ENCODE results near the gene PUM1. TPM values are rescaled to one million over a fixed set of nuclear protein-coding genes. Genes with fewer than 3 reads are reported as not detected.

PUM1 gene
- total RNA-seq, 1 donor from 2014 or later = 143 TPM

DNA sequence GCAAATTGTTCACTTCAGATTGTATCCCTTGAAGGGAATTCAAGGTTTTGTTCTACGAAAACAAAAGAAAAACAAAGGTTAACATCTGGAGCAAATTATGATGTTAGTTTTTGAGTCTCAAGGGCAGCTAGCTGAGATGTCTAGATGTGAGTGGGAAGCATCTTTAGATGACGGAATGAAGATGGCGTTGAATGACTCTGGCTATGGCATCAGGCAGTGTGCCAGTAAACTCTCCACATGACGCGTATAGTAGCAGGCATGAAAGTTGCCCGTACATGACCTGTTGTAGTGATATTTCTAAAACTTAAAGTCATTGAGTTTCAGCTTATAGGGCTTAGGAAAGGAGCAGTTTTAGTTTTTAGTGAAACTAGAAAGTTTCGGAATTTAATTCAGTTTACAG, 144.7 kb downstream of the PUM1 start:
- Mint-ChIP-seq H3K4me1 (ENCODE audit: low read depth, unreplicated experiment) (peaks cover 15% of the 10 kb centered on the region), H3K9me3 (ENCODE audit: unreplicated experiment) (no peaks in the 10 kb centered on the region), H3K27ac (ENCODE audit: unreplicated experiment) (no peak overlapping the region), H3K36me3 (ENCODE audit: low read depth, unreplicated experiment) (no peaks in the 10 kb centered on the region), H3K4me3 (ENCODE audit: unreplicated experiment) (no peak overlapping the region), H3K27me3 (ENCODE audit: low read depth, unreplicated experiment) (no peaks in the 10 kb centered on the region)
- Histone ChIP-seq H3K36me3 (ENCODE audit: insufficient read depth, low read length) (no peaks in the 10 kb centered on the region), H3K27ac (ENCODE audit: low read depth, low read length) (no peak overlapping the region), H3K4me2 (ENCODE audit: low read length) (no peak overlapping the region), H3K27me3 (ENCODE audit: insufficient read depth, low read length) (no peaks in the 10 kb centered on the region), H3K9me3 (ENCODE audit: insufficient read depth, low read depth, low read length) (no peaks in the 10 kb centered on the region), H4K20me1 (ENCODE audit: insufficient read depth, low read length) (no peaks in the 10 kb centered on the region), H3K4me3 (ENCODE audit: insufficient read depth, low read depth, low read length) (no peak overlapping the region), H3K4me1 (ENCODE audit: insufficient read depth, low read length) (peaks cover 12% of the 10 kb centered on the region), H2AFZ (ENCODE audit: low read depth, low read length) (no peak overlapping the region), H3K9ac (ENCODE audit: low read length) (no peak overlapping the region), H3K79me2 (ENCODE audit: insufficient read depth, low read length) (no peaks in the 10 kb centered on the region)
- TF ChIP-seq EZH2 (IDR thresholded peaks at IDR 0.05; ENCODE audit: insufficient read depth, low read length) = no peak
- TF ChIP-seq, protein P1, sequence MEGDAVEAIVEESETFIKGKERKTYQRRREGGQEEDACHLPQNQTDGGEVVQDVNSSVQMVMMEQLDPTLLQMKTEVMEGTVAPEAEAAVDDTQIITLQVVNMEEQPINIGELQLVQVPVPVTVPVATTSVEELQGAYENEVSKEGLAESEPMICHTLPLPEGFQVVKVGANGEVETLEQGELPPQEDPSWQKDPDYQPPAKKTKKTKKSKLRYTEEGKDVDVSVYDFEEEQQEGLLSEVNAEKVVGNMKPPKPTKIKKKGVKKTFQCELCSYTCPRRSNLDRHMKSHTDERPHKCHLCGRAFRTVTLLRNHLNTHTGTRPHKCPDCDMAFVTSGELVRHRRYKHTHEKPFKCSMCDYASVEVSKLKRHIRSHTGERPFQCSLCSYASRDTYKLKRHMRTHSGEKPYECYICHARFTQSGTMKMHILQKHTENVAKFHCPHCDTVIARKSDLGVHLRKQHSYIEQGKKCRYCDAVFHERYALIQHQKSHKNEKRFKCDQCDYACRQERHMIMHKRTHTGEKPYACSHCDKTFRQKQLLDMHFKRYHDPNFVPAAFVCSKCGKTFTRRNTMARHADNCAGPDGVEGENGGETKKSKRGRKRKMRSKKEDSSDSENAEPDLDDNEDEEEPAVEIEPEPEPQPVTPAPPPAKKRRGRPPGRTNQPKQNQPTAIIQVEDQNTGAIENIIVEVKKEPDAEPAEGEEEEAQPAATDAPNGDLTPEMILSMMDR (IDR thresholded peaks at IDR 0.05; ENCODE audit: insufficient read depth, low read depth, low read length) = no peak
- no peak for FAIRE-seq
- DNase-seq (ENCODE audit: low read depth) = peak; percentile 34

DNA sequence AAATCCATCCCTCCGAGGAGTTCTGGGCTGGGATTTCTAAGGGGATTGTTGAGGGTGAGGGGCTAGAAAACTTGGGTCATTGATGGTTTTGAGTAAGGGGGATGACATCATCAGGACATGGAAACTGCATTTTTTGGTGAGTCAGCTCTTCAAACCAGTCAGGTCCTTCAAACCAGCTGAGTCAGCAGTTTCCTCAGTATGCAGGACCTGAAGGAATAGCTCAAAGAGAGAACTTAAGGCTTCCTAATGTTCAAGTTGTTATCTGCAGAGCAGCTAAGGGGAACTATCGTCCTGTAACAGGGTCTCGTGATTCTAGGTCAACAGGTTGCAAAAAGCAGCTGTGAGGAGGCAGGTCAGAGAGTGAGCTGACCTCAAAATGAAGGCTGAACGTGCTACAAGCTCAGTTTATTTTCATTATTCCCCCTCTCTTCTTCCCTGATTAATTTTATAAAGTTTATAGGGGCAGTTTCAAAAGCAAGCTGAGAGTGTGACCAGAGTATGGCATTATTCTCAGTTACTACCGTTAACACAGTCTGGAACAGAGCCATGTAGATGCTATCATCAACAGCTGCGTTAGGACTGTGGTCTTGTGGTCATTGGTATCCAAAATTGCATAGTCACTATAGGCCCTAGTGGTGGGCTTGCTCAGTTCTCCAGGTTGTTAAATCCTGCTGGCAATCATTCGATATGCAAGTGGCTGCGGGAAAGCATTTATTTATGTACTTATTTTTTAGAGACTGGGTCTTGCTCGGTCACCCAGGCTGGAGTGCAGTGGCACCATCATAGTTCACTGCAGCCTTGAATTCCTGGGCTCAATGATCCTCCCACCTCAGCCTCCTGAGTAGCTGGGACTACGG, 146.3 kb downstream of the PUM1 start:
- Histone ChIP-seq H3K27me3 (ENCODE audit: insufficient read depth, low read length) (no peaks in the 10 kb centered on the region), H2AFZ (ENCODE audit: low read depth, low read length) (no peak overlapping the region), H4K20me1 (ENCODE audit: insufficient read depth, low read length) (no peaks in the 10 kb centered on the region), H3K9me3 (ENCODE audit: insufficient read depth, low read depth, low read length) (no peaks in the 10 kb centered on the region), H3K4me3 (ENCODE audit: insufficient read depth, low read depth, low read length) (no peak overlapping the region), H3K36me3 (ENCODE audit: insufficient read depth, low read length) (no peaks in the 10 kb centered on the region), H3K4me1 (ENCODE audit: insufficient read depth, low read length) (peaks cover 12% of the 10 kb centered on the region), H3K27ac (ENCODE audit: low read depth, low read length) (peak overlapping the region; percentile 20), H3K9ac (ENCODE audit: low read length) (no peak overlapping the region), H3K79me2 (ENCODE audit: insufficient read depth, low read length) (no peaks in the 10 kb centered on the region), H3K4me2 (ENCODE audit: low read length) (peak overlapping the region; percentile 38)
- Mint-ChIP-seq H3K27me3 (ENCODE audit: low read depth, unreplicated experiment) (peaks cover 7% of the 10 kb centered on the region), H3K9me3 (ENCODE audit: unreplicated experiment) (no peaks in the 10 kb centered on the region), H3K4me1 (ENCODE audit: low read depth, unreplicated experiment) (peaks cover 15% of the 10 kb centered on the region), H3K4me3 (ENCODE audit: unreplicated experiment) (peak overlapping the region; percentile 31), H3K27ac (ENCODE audit: unreplicated experiment) (peak overlapping the region; percentile 93), H3K36me3 (ENCODE audit: low read depth, unreplicated experiment) (no peaks in the 10 kb centered on the region)
- FAIRE-seq = peak; percentile 23
- DNase-seq (ENCODE audit: low read depth) = peak; percentile 85
- TF ChIP-seq EZH2 (IDR thresholded peaks at IDR 0.05; ENCODE audit: insufficient read depth, low read length) = no peak
- TF ChIP-seq, protein P1 (IDR thresholded peaks at IDR 0.05; ENCODE audit: insufficient read depth, low read depth, low read length) = peak; percentile 13

DNA sequence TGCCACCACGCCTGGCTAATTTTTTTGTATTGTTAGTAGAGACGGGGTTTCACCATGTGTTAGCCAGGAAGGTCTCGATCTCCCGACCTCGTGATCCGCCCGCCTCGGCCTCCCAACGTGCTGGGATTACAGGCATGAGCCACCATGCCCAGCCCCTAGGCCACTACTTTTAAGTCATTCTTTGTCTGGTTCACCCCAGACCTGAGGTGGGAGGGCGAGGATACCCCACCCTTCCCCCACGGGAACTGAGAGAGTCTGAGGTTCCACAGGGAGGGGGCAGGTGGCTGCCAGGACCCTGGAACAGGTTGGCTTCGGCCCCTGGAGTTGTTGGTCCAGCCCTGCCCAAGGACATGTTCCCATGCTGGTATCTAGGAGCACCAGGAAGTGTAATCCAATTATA, 149.2 kb downstream of the PUM1 start:
- DNase-seq (ENCODE audit: low read depth) = no peak
- Histone ChIP-seq H3K79me2 (ENCODE audit: insufficient read depth, low read length) (no peaks in the 10 kb centered on the region), H3K36me3 (ENCODE audit: insufficient read depth, low read length) (no peaks in the 10 kb centered on the region), H2AFZ (ENCODE audit: low read depth, low read length) (no peak overlapping the region), H3K9ac (ENCODE audit: low read length) (no peak overlapping the region), H3K9me3 (ENCODE audit: insufficient read depth, low read depth, low read length) (no peaks in the 10 kb centered on the region), H3K27me3 (ENCODE audit: insufficient read depth, low read length) (no peaks in the 10 kb centered on the region), H3K4me3 (ENCODE audit: insufficient read depth, low read depth, low read length) (no peak overlapping the region), H3K4me2 (ENCODE audit: low read length) (no peak overlapping the region), H4K20me1 (ENCODE audit: insufficient read depth, low read length) (no peaks in the 10 kb centered on the region), H3K27ac (ENCODE audit: low read depth, low read length) (no peak overlapping the region), H3K4me1 (ENCODE audit: insufficient read depth, low read length) (peaks cover 12% of the 10 kb centered on the region)
- Mint-ChIP-seq H3K36me3 (ENCODE audit: low read depth, unreplicated experiment) (no peaks in the 10 kb centered on the region), H3K27me3 (ENCODE audit: low read depth, unreplicated experiment) (peaks cover 16% of the 10 kb centered on the region), H3K27ac (ENCODE audit: unreplicated experiment) (no peak overlapping the region), H3K4me1 (ENCODE audit: low read depth, unreplicated experiment) (peaks cover 9% of the 10 kb centered on the region), H3K4me3 (ENCODE audit: unreplicated experiment) (no peak overlapping the region), H3K9me3 (ENCODE audit: unreplicated experiment) (no peaks in the 10 kb centered on the region)
- FAIRE-seq = no peak
- TF ChIP-seq, protein P1 (IDR thresholded peaks at IDR 0.05; ENCODE audit: insufficient read depth, low read depth, low read length) = no peak
- no peak for TF ChIP-seq EZH2 (IDR thresholded peaks at IDR 0.05; ENCODE audit: insufficient read depth, low read length)

All from astrocyte (in vitro differentiated cells and primary cell).